Fibroblast of pulmonary artery (primary cell): ENCODE results near the gene STAP2.

Experiments
- DNase-seq: peaks from one replicate; pipeline ENCODE4 v3.0.0-alpha.2; 2010; ENCODE audit warnings: low read depth
- H3K4me3 ChIP-seq: replicated peaks from 2 replicates; pipeline ENCODE4 v1.5.1; 2011; ENCODE audit warnings: low read depth, mild to moderate bottlenecking, control low read depth, low read length, moderate library complexity
- CTCF ChIP-seq: IDR thresholded peaks from 2 replicates; pipeline ENCODE4 v1.5.1; 2011; ENCODE audit warnings: mild to moderate bottlenecking, control low read depth, low read length, inconsistent platforms; ENCODE audit errors: missing control alignments

STAP2 gene

GRCh38 chr19:4359627-4360000 is 21.0 kb upstream of the STAP2 start:
- no peak overlapping the region for H3K4me3 ChIP-seq
- DNase-seq: no peak
- TF ChIP-seq CTCF: no peak

- no peak for DNase-seq
These were observed 20.3 kb upstream of the STAP2 start for GRCh38 chr19:4358709-4359626.

GRCh38 chr19:4357921-4358326 is 19.3 kb upstream of the STAP2 start:
- DNase-seq: no peak
- no peak for TF ChIP-seq CTCF
- H3K4me3 ChIP-seq: no peak overlapping the region

More at GRCh38 chr19:4358709-4359626, 20.3 kb upstream of the STAP2 start:
- no peak for TF ChIP-seq CTCF
- no peak overlapping the region for H3K4me3 ChIP-seq

GRCh38 chr19:4357095-4357797 is 18.6 kb upstream of the STAP2 start:
- H3K4me3 ChIP-seq: no peak overlapping the region
- DNase-seq: no peak
- no peak for TF ChIP-seq CTCF

GRCh38 chr19:4354897-4355296 is 16.3 kb upstream of the STAP2 start:
- no peak overlapping the region for H3K4me3 ChIP-seq
- DNase-seq: no peak
- TF ChIP-seq CTCF: no peak

GRCh38 chr19:4354282-4354681 is 15.7 kb upstream of the STAP2 start:
- DNase-seq: no peak
- no peak for TF ChIP-seq CTCF
- H3K4me3 ChIP-seq: no peak overlapping the region
